ENCODE measurements around the gene ANGPTL8. TPM values are rescaled to one million over a fixed set of nuclear protein-coding genes. Genes with fewer than 3 reads are reported as not detected.

ANGPTL8 gene
- total RNA-seq = not detected

DNA sequence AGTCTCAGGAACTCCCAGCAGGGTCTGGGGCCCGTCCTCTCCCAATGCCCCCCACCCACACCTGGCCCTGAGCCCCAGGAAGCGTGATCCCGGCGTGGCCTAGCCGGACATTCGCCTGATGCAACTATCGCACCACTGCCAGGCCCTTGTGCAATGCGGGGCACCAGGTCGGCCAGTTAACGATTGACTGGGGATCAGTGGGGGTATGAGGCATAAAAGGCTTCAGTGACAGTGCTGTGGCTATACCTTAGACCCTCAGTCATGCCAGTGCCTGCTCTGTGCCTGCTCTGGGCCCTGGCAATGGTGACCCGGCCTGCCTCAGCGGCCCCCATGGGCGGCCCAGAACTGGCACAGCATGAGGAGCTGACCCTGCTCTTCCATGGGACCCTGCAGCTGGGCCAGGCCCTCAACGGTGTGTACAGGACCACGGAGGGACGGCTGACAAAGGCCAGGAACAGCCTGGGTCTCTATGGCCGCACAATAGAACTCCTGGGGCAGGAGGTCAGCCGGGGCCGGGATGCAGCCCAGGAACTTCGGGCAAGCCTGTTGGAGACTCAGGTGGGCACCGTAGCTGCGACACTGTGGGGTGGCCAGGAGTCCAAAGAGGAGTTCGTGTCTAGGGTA, at the start of gene ANGPTL8:
ANGPTL8 (plus strand) TSS at position 243 of the 624 bp plus-strand sequence; CDS start at position 262, 19 bp downstream.
- Mint-ChIP-seq H3K4me3 (no peak within 1 kb of the TSS), H3K27me3 (peaks cover 9% of the 10 kb centered on the region), H3K9me3 (peaks cover 3% of the 10 kb centered on the region), H3K27ac (no peak within 1 kb of the TSS), H3K36me3 (ENCODE audit: low read depth) (no peaks in the 10 kb centered on the region), H3K4me1 (peaks cover 4% of the 10 kb centered on the region)
- ChIA-PET POLR2A (no interaction called here), CTCF (no interaction called here)
- no peak for DNase-seq

DNA sequence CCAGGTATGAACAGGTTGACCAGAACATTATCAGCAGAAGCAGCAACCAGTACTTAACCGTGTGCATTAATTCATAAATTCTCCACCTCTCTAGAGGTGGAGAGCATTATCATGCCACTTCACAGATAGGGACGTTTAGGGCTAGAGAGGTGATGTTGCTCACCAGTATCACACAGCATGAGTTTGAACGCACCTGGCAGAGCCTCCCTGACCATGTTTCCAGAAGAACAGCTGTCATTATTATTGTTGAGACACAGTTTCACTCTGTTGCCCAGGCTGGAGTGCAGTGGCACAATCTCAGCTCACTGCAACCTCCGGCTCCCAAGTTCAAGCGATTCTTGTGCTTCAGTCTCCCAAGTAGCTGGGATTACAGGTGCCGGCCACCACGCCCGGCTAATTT, 48.9 kb upstream of the ANGPTL8 start:
- Mint-ChIP-seq H3K36me3 (ENCODE audit: low read depth) (no peaks in the 10 kb centered on the region), H3K9me3 (no peaks in the 10 kb centered on the region), H3K4me3 (no peak overlapping the region), H3K27me3 (peaks cover 2% of the 10 kb centered on the region), H3K4me1 (peaks cover 5% of the 10 kb centered on the region), H3K27ac (no peak overlapping the region)
- no peak for DNase-seq
- ChIA-PET CTCF (no interaction called here), POLR2A (no interaction called here)

GRCh38 chr19:11191273-11191755, 48.1 kb upstream of the ANGPTL8 start:
- Mint-ChIP-seq H3K27ac (no peak overlapping the region), H3K27me3 (peaks cover 8% of the 10 kb centered on the region), H3K4me1 (peaks cover 9% of the 10 kb centered on the region), H3K4me3 (no peak overlapping the region), H3K9me3 (no peaks in the 10 kb centered on the region), H3K36me3 (ENCODE audit: low read depth) (no peaks in the 10 kb centered on the region)
- ChIA-PET POLR2A (no interaction called here), CTCF (no interaction called here)
- no peak for DNase-seq

- CTCF ChIA-PET = no interaction called here
- Mint-ChIP-seq H3K4me3 (no peak overlapping the region), H3K27me3 (peaks cover 11% of the 10 kb centered on the region), H3K9me3 (no peaks in the 10 kb centered on the region), H3K36me3 (ENCODE audit: low read depth) (no peaks in the 10 kb centered on the region), H3K4me1 (peaks cover 12% of the 10 kb centered on the region), H3K27ac (no peak overlapping the region)
- no peak for DNase-seq
- POLR2A ChIA-PET = no interaction called here
Measured at GRCh38 chr19:11191934-11192333, 47.5 kb upstream of the ANGPTL8 start.

DNA sequence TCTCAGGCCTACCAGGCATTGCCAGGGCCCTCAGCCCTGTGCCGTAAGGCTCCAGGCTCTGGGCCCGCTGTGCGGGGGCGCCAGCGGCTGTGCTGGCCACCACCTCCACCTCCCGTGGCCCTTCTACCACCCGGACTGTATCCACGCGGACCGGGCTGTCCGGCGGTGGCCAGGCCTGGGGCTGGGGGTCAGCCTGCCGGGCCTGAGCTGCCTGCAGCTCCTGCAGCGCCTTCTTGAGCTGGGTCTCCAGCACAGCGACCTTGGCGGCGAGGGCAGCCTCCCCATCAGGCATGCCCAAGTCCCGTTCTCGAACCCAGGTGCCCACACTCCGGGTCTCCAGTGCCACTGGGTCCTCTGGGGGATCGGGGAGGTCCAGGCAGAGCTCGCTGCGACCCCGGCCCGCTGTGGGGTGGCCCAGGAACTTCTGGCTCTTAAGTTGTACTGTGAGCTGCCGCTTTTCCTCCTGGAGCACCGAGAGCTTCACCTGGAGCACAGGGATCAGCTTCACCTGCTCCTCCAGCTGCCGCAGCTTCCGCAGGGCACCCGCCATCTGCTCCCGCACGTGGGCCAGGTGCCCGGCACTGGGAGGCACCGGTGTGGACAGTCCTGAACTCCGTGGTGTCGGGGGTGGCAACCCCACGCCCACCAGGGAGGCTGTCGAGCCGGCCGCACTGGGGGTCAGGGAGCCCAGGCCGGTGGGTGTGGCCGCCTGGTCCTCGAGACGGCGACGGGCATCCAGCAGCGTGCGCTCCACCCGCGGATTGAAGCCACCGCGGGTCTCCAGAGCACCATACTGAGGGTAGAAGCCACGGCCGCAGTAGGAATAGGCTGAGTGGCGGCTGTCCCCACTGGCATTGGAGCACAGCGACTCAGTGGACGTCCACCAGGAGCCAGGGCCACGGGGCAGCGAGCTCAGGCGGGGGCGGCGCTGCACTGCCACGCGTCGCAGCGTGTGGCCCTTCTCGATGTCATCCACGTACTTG, 46.2 kb upstream of the ANGPTL8 start:
- CTCF ChIA-PET = no interaction called here
- POLR2A ChIA-PET = no interaction called here

DNA sequence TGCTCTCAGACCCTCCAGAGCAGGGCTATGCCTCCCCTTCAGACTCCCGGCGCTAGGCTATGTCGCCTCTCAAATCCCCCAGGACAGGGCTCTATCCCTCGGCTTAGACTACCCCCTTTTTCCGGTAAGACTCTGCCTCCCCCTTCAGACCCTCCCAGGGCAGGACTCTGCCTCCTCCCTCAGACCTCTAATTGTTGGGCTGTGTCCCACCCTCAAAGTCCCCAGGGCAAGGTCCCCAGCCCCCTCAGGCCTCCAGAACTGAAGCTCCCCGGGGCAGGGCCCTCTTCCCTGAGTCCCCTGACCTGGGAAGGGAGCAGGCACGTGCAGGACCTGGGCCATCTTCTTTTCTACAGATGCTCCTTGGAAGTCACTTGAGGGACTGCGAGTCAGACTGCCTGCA, 45.2 kb upstream of the ANGPTL8 start:
- H3K9me3 Mint-ChIP-seq = no peaks in the 10 kb centered on the region
- H3K27ac Mint-ChIP-seq = no peak overlapping the region
- no peaks in the 10 kb centered on the region for H3K36me3 Mint-ChIP-seq (ENCODE audit: low read depth)
- ChIA-PET CTCF (no interaction called here), POLR2A (no interaction called here)
- DNase-seq = no peak
- peaks cover 13% of the 10 kb centered on the region for H3K27me3 Mint-ChIP-seq
- peaks cover 17% of the 10 kb centered on the region for H3K4me1 Mint-ChIP-seq
- H3K4me3 Mint-ChIP-seq = no peak overlapping the region

More for the DNA sequence above, 46.2 kb upstream of the ANGPTL8 start:
- Mint-ChIP-seq H3K4me1 (peaks cover 17% of the 10 kb centered on the region), H3K9me3 (no peaks in the 10 kb centered on the region), H3K27me3 (peaks cover 13% of the 10 kb centered on the region), H3K4me3 (no peak overlapping the region), H3K27ac (no peak overlapping the region), H3K36me3 (ENCODE audit: low read depth) (no peaks in the 10 kb centered on the region)
- no peak for DNase-seq

- POLR2A ChIA-PET = no interaction called here
- H3K27ac Mint-ChIP-seq = no peak overlapping the region
- H3K4me3 Mint-ChIP-seq = no peak overlapping the region
- H3K36me3 Mint-ChIP-seq (ENCODE audit: low read depth) = no peaks in the 10 kb centered on the region
- H3K27me3 Mint-ChIP-seq = peaks cover 16% of the 10 kb centered on the region
- H3K9me3 Mint-ChIP-seq = no peaks in the 10 kb centered on the region
- CTCF ChIA-PET = no interaction called here
- peaks cover 17% of the 10 kb centered on the region for H3K4me1 Mint-ChIP-seq
- no peak for DNase-seq
Measured at GRCh38 chr19:11194656-11195558, 44.5 kb upstream of the ANGPTL8 start.

- Mint-ChIP-seq H3K9me3 (no peaks in the 10 kb centered on the region), H3K27ac (no peak overlapping the region), H3K27me3 (peaks cover 16% of the 10 kb centered on the region), H3K36me3 (ENCODE audit: low read depth) (no peaks in the 10 kb centered on the region), H3K4me3 (peak overlapping the region; percentile 28), H3K4me1 (peaks cover 17% of the 10 kb centered on the region)
- CTCF ChIA-PET = no interaction called here
- POLR2A ChIA-PET = no interaction called here
- no peak for DNase-seq
Measured at GRCh38 chr19:11195681-11196080, 43.7 kb upstream of the ANGPTL8 start.

DNA sequence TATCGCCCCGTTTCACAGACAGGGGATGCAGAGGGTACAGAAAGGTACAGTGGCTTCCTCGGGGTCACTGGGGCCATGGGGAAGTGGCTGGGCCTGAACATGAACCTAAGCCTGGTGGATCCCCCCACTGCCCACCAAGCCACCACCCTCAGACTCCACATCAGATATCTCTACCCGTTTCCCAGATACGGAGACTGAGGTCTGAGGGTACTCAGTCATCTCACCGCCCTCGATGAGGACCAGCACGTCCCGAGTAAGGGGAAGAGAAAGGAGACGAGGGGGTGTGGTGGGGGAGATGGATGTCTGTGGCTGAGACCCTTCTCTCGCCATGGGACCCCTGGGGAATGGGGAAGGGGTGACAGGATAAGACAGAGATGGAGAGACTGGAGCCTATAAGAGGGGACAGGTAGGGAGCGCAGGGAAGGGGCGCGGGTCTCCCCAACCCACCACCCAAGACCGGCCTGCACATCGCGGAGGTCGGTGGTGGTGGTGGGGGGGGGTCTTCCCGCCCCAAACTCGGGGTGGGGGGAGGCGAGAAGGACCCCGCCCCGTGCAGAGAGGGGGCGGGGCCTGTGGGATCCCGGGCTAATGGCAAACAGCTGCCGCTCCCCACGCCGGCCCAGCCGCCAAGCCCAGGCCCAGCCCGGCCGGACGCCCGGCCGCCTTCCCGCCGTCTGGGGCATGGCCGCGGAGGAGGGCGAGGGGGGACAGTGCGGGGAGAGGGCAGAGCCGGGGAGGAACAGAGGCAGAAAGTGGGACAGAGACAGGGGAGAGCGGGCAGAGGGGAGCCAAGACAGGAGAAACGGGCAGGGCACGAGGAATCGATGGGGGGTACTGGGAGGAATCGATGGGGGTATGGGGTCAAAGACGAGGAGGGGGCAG, 42.8 kb upstream of the ANGPTL8 start:
- Mint-ChIP-seq H3K9me3 (no peaks in the 10 kb centered on the region), H3K4me1 (peaks cover 17% of the 10 kb centered on the region), H3K36me3 (ENCODE audit: low read depth) (no peaks in the 10 kb centered on the region), H3K27ac (no peak overlapping the region), H3K27me3 (peaks cover 16% of the 10 kb centered on the region), H3K4me3 (peak overlapping the region; percentile 60)
- no peak for DNase-seq
- ChIA-PET CTCF (no interaction called here), POLR2A (no interaction called here)

- peaks cover 16% of the 10 kb centered on the region for H3K27me3 Mint-ChIP-seq
- CTCF ChIA-PET = no interaction called here
- no peak within 1 kb of the TSS for H3K27ac Mint-ChIP-seq
- POLR2A ChIA-PET = interaction anchor here (0.9 to 1.5 kb wide), 2 partner anchors 43 to 84 kb away, joined by 3 to 7 read pairs; no protein-coding TSS in a partner anchor
- no peaks in the 10 kb centered on the region for H3K9me3 Mint-ChIP-seq
- DNase-seq = peak; percentile 78
- H3K4me3 Mint-ChIP-seq = peak within 1 kb of the TSS; percentile 65
- peaks cover 17% of the 10 kb centered on the region for H3K4me1 Mint-ChIP-seq
- no peaks in the 10 kb centered on the region for H3K36me3 Mint-ChIP-seq (ENCODE audit: low read depth)
Measured at GRCh38 chr19:11197291-11198174, 41.9 kb upstream of the ANGPTL8 start, which contains the start of gene KANK2. KANK2 (minus strand) TSS chr19:11197545; CDS start chr19:11194511, 3,034 bp downstream.

- Mint-ChIP-seq H3K27ac (no peak overlapping the region), H3K4me1 (peaks cover 17% of the 10 kb centered on the region), H3K27me3 (peaks cover 16% of the 10 kb centered on the region), H3K9me3 (no peaks in the 10 kb centered on the region), H3K36me3 (ENCODE audit: low read depth) (no peaks in the 10 kb centered on the region), H3K4me3 (peak overlapping the region; percentile 65)
- ChIA-PET POLR2A (interaction anchor here (0.9 to 1.5 kb wide), 2 partner anchors 43 to 84 kb away, joined by 3 to 7 read pairs; no protein-coding TSS in a partner anchor), CTCF (no interaction called here)
- DNase-seq = no peak
Measured at GRCh38 chr19:11198175-11198534, 41.3 kb upstream of the ANGPTL8 start.

Measured in activated CD4-positive, alpha-beta memory T cell treated with anti-CD3 and anti-CD28 coated beads, Interleukin-2, amount 10 ng/mL, durations not matched to agents 7 days and 5 days (primary cell).